NCI-H510A treated with DMSO at 0.1 percent for 48 hours (cell line): ENCODE data around the gene LETM1.

Source experiments
- DNase-seq: peaks from one replicate; lab custom pipeline; 2025; lab: John Stamatoyannopoulos, UW

LETM1 gene

GRCh38 chr4:1807332-1807777 lies 48.6 kb downstream of the LETM1 start:
- DNase-seq = no peak

DNA sequence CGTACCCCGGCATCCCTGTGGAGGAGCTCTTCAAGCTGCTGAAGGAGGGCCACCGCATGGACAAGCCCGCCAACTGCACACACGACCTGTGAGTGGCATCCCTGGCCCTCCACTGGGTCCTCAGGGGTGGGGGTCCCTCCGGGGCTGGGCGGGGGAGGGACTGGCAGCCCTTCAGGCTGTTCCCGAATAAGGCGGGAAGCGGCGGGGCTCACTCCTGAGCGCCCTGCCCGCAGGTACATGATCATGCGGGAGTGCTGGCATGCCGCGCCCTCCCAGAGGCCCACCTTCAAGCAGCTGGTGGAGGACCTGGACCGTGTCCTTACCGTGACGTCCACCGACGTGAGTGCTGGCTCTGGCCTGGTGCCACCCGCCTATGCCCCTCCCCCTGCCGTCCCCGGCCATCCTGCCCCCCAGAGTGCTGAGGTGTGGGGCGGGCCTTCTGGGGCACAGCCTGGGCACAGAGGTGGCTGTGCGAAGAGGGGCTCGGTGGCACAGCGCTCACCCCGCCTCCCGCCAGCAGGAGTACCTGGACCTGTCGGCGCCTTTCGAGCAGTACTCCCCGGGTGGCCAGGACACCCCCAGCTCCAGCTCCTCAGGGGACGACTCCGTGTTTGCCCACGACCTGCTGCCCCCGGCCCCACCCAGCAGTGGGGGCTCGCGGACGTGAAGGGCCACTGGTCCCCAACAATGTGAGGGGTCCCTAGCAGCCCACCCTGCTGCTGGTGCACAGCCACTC lies 49.2 kb downstream of the LETM1 start:
- DNase-seq = no peak

- DNase-seq = no peak
Measured at GRCh38 chr4:1806223-1806564, 49.8 kb downstream of the LETM1 start.

- no peak for DNase-seq
Measured at GRCh38 chr4:1805493-1806222, 50.3 kb downstream of the LETM1 start.

DNA sequence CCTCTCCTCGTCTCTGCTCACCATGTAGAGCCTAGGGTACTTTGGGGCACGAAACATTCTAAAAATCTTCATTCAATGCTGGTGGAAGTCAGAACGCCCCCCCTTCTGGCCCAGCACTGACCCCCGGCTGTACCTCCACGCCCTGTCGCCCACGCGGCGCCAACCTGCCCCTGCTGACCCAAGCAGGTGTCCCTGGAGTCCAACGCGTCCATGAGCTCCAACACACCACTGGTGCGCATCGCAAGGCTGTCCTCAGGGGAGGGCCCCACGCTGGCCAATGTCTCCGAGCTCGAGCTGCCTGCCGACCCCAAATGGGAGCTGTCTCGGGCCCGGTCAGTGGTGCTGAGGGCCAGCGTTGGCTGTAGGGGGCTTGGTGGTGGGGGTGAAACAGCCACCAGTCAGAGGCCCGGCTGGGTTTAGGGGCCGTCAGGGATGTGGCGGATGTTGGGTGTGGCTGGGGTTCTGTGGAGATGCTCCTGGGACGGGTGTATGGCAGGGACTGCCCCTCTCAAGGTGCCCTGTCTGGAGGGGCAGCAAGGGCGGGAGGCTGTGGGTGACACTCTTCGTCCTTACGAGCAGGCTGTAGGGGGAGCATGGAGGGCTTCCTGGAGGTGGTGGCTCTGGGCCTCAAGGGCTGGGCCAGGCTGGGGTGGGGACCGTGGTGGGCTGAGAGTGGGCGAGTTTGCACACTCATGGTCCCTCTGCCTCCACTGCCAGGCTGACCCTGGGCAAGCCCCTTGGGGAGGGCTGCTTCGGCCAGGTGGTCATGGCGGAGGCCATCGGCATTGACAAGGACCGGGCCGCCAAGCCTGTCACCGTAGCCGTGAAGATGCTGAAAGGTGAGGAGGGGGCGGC lies 51.1 kb downstream of the LETM1 start:
- no peak for DNase-seq

DNA sequence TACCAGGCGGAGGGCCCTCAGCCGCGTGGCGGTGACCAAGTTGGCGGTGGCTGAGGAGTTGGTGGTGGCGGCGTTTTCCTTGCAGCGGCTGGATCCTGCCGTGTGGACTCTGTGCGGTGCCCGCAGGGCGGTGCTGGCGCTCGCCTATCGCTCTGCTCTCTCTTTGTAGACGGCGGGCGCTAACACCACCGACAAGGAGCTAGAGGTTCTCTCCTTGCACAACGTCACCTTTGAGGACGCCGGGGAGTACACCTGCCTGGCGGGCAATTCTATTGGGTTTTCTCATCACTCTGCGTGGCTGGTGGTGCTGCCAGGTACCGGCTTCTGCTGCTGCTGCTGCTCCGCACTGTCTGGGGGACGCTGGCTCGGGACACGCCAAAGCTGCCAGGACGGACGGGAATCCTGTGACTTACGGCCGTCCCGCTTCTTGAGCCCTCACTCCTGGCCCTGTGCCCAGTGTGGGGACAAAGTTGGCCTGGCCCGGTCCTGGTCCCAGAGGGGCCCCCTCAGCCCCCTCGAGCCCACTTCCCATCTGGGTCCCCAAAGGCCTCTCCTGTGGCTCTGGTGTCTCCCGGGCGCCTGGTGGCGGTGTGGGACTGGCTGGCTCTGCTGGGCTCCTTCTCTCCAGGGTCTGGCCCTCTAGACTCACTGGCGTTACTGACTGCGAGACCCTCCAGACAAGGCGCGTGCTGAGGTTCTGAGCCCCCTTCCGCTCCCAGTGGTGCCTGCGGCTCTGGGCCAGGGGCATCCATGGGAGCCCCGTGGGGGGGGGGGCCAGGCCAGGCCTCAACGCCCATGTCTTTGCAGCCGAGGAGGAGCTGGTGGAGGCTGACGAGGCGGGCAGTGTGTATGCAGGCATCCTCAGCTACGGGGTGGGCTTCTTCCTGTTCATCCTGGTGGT lies 52.2 kb downstream of the LETM1 start:
- no peak for DNase-seq

GRCh38 chr4:1802720-1803522 lies 53.0 kb downstream of the LETM1 start:
- no peak for DNase-seq

DNA sequence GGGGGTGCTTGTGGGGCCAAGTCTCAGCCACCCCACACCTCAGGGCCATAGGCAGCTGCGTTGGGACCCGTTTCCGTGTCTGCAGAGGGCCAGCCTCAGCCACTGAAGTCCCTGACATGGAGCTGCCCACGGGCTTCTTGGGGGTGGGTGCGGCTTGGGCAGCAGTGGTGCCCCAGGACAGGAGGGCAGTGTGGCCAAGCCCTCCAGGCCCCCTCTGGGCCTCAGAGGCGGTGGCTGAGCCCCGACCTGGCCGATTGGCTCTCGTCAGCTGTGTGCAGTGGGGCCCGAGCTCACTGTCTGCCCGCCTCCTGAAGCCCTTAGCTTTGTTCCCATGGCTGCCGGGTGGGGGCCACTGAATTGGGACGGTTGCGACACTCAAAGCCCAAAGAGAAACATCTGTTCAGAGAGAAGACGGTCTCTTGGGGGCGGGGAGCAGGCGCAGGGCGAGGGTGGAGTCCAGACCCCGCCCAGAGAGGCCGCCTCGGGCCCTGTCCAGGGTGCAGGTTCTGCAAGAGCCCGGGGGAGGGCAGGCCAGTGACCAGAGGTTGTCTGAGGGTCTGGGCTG lies 53.7 kb downstream of the LETM1 start:
- DNase-seq = no peak

GRCh38 chr4:1801286-1801958 lies 54.5 kb downstream of the LETM1 start:
- DNase-seq = no peak

- DNase-seq = no peak
Measured at GRCh38 chr4:1800805-1801204, 55.2 kb downstream of the LETM1 start.

GRCh38 chr4:1799387-1800375 lies 56.3 kb downstream of the LETM1 start:
- DNase-seq = no peak

DNA sequence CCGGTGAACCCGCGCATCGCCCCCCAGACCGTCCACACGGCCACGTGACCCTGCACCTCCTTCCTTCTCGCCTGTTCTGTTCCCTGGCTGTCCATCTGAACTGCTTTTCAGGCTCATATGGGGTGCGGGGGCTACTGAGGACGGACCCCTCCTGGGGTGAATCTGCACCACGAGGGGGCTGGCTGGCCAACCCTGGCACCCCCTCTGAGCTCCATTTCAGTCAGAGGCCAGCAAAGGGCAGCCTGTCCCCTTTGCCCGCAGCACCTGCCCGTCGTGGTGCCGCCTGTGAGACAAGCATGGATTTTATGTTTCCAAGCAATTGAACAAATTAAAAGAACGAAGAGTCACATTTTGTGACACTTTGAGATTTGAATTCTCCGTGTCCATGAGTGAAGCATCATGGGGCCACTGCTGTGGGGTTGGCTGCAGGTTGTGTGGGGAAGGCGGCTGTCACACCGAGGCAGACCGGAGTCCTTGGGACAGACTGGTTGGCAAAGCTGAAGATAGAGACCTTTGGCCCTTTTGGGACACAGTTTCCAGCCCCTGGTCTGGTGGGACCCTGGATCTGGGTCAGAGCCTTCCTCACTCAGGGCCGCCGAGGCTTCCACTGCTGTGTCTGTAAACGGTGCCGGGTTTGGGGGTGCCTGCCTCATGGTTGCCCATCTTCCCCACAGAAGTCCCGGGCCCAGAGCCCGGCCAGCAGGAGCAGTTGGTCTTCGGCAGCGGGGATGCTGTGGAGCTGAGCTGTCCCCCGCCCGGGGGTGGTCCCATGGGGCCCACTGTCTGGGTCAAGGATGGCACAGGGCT lies 57.2 kb downstream of the LETM1 start:
- no peak for DNase-seq

DNA sequence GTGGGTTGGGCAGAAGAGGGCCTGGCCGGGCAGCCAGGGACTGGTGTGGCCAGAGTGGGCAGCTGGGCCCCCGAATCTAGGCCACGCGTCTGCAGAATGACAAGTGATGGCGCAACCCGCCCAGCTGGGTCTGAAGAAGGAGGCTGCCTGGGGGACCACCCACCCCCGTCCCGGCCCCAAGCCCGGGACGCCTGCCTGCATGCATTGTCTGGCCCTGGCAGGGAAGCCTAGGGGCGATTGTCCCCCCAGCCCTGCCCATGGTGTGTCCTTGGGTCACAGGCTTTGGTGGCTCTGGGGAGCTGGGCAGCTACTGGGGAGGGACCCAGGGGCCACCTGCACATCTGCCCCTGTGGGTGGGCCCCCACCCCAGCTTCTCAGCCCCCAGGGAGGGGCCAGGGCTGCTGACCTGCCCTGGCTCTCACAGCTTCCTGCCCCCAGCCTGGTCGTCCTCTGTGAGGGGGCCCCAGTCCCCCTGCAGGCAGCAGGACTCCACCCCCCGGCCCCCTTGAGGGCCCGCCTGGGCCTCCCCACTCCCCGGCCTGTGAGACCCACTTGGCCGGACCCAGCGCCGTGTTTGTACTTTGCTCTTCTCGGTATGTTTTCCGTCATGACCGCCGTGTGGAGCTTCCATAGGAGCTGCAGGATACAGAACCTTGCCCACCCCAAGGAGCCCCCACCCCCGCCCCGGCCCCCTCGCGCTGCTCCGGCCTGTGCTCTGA lies 57.9 kb downstream of the LETM1 start:
- DNase-seq = no peak

DNA sequence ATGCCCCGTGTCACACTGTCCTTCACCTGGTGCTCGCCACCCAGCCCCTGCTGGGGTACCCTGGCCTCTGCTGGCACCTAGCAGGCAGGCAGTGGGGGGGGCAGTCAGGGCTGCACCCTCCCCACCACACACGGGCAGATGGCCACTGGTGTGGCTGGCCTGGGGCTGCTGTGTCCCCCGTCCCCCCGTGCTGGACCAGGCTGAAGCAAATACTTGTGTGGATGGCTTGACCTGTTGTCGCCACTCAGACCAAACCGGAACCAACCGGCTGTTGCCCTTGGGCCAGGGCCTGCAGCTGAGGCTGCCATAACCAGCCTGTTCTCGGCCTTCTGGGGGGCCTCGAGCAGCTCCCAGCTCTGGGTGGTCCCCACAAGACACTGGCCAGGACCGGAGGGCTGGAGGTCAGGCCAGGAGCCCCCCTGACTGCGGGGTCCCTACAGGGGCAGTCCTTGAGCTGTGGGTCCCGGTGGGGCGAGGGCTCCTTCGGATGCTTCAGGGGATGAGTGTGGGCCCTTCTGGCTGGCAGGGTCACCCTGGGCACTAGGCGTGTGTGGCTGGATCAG lies 58.6 kb downstream of the LETM1 start:
- no peak for DNase-seq

DNA sequence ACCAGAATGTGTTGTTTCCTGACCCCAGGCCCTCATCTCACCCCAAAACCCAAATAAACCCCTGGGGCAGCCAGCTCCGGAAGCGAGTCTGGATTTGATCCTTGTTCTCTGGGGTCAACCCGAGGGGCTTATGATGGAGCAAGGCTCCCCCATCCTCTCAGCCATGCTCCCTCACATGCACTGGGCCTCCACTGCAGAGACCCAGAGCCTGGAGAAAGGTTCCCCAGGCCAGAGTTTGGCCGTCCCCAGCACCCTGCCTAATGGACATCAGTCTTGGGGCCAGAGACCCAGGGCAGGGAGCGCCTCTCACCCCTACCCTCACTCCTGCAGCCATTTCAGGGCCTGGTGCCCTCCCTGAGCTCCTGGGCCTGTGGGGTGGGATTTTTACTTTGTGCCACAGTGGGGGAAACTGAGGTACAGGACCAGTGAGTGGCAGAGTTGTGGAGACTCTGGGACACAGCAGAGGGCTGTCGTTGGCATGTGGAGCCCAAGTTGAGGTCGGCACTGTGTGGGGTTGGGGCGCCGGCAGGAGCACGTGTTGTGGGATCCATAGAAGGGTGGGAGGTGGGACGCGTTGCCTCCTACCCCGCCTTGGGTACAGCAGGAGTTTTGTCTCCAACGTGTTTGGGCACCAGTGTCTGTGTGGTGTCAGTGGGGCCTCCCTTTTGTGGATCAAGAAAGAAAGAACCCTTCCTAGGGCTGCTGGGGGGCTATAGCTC lies 59.3 kb downstream of the LETM1 start:
- no peak for DNase-seq
